Activated CD4-positive, alpha-beta T cell treated with anti-CD3 and anti-CD28 coated beads, Interleukin-2, amount 10 ng/mL, durations not matched to agents 7 days and 5 days (primary cell): Measurements from ENCODE around the gene PHACTR1. TPM values are rescaled to one million over a fixed set of nuclear protein-coding genes. Genes with fewer than 3 reads are reported as not detected.

Experiments
- CTCF ChIA-PET: fragments of 350-600 bp; sonication (Branson Sonifier 250); formaldehyde crosslinking; loops from one replicate; lab custom pipeline; 2021; ENCODE audit warnings: antibody characterized with exemption; lab: Charles Lee
- POLR2A ChIA-PET: fragments of 350-600 bp; sonication (Branson Sonifier 250); formaldehyde crosslinking; loops from one replicate; lab custom pipeline; 2021; ENCODE audit warnings: antibody characterized with exemption; lab: Charles Lee
- DNase-seq: peaks from one replicate; pipeline ENCODE4 v3.0.0-alpha.2; 2020
- H3K27ac Mint-ChIP-seq: one replicate; pipeline ENCODE4 v1.8.0; 2021; ENCODE audit warnings: mild to moderate bottlenecking, moderate library complexity, mixed read lengths
- H3K27me3 Mint-ChIP-seq: one replicate; pipeline ENCODE4 v1.8.0; 2021; ENCODE audit warnings: mixed read lengths
- H3K36me3 Mint-ChIP-seq: one replicate; pipeline ENCODE4 v1.8.0; 2021; ENCODE audit warnings: low read depth, mixed read lengths
- H3K4me1 Mint-ChIP-seq: one replicate; pipeline ENCODE4 v1.8.0; 2021; ENCODE audit warnings: mixed read lengths
- H3K4me3 Mint-ChIP-seq: one replicate; pipeline ENCODE4 v1.8.0; 2021; ENCODE audit warnings: mild to moderate bottlenecking, moderate library complexity, mixed read lengths
- H3K9me3 Mint-ChIP-seq: one replicate; pipeline ENCODE4 v1.8.0; 2021; ENCODE audit warnings: mixed read lengths
- total RNA-seq, 2 experiments: library from RNA; stranded (reverse); gene quantifications; one replicate each; pipeline ENCODE4 v1.2.3, GENCODE V29; 2021

PHACTR1 gene
- total RNA-seq, 2 experiments from 2014 or later = 0.19 to 0.32 TPM

DNA sequence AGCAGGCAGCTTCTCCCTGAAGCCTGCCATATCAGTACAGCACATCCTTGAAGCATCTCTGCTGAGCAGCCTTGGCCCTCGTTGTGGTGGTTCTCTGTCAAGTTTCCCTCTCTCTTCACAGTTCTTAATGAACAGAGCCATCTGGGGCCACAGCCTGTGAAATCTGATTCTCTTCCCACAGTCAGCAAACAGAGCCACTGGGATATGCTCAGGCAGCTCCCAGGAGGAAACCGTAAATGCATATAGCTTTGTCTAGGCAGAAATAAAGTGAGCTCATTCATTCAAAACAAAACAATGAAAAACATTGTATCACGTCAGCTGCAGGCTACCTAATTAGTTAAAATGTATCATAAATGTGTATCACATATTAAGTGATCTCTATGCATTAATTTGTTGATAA is 531.5 kb downstream of the PHACTR1 start:
- H3K27me3 Mint-ChIP-seq = no peaks in the 10 kb centered on the region
- no peak overlapping the region for H3K4me3 Mint-ChIP-seq
- H3K36me3 Mint-ChIP-seq = no peaks in the 10 kb centered on the region
- H3K4me1 Mint-ChIP-seq = no peaks in the 10 kb centered on the region
- CTCF ChIA-PET = interaction anchor here (1.4 to 1.9 kb wide), 2 partner anchors 12 to 21 kb away, joined by 3 to 5 read pairs; no protein-coding TSS in a partner anchor
- POLR2A ChIA-PET = no interaction called here
- no peak for DNase-seq
- H3K9me3 Mint-ChIP-seq = peaks cover 5% of the 10 kb centered on the region
- no peak overlapping the region for H3K27ac Mint-ChIP-seq

DNA sequence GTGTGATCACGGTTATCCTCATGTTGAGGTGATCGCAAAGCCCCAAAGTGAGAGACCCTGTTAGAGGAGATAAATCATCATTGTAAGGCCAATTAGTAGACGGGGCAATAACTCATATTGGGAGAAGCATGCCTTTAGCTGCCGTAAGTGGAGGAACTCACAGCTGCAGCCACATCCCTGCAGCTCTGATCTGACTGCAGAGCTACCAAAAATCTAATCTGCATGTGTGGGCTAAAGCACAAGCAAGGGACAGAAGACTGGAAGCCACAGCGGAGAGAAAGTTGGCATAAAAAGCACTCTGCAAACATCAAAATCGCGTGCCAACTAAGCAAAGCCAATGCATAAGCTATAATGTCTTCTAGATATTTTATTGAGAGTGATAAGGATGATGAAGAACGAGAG is 532.0 kb downstream of the PHACTR1 start:
- no peaks in the 10 kb centered on the region for H3K27me3 Mint-ChIP-seq
- peaks cover 5% of the 10 kb centered on the region for H3K9me3 Mint-ChIP-seq
- H3K36me3 Mint-ChIP-seq = no peaks in the 10 kb centered on the region
- DNase-seq = no peak
- ChIA-PET CTCF (interaction anchor here (1.4 to 1.9 kb wide), 2 partner anchors 13 to 20 kb away, joined by 3 to 5 read pairs; no protein-coding TSS in a partner anchor), POLR2A (no interaction called here)
- H3K4me3 Mint-ChIP-seq = no peak overlapping the region
- no peaks in the 10 kb centered on the region for H3K4me1 Mint-ChIP-seq
- no peak overlapping the region for H3K27ac Mint-ChIP-seq

- H3K9me3 Mint-ChIP-seq = peaks cover 1% of the 10 kb centered on the region
- no peak for DNase-seq
- H3K27ac Mint-ChIP-seq = no peak overlapping the region
- POLR2A ChIA-PET = no interaction called here
- no peak overlapping the region for H3K4me3 Mint-ChIP-seq
- H3K4me1 Mint-ChIP-seq = no peaks in the 10 kb centered on the region
- CTCF ChIA-PET = interaction anchor here (1.9 kb wide), 1 partner anchor 13 kb away, joined by 5 read pairs; no protein-coding TSS in a partner anchor
- H3K27me3 Mint-ChIP-seq = no peaks in the 10 kb centered on the region
- H3K36me3 Mint-ChIP-seq = no peaks in the 10 kb centered on the region
Measured at GRCh38 chr6:13248994-13249393, 532.4 kb downstream of the PHACTR1 start.

DNA sequence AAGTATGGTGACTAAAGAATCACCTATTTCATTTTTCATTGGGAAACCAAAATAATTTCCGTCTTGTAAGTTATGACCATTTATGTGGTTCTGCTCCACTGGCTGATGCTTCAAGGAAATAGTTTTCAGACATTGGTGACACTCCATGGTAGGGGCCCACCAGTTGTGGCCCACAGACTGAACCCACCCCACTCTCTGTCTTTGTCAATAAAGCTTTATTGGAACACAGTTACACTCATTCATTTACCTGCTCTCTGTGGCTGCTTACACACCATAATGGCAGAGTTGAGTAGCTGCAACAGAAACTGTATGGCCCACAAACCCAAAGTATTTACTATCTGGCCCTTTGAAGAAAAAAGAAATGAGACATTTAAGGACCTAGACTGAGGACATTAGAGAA is 533.2 kb downstream of the PHACTR1 start:
- CTCF ChIA-PET = interaction anchor here (1.1 kb wide), 1 partner anchor 258 kb away, joined by 3 read pairs; no protein-coding TSS in a partner anchor
- DNase-seq = no peak
- Mint-ChIP-seq H3K27me3 (no peaks in the 10 kb centered on the region), H3K4me3 (no peak overlapping the region), H3K9me3 (no peaks in the 10 kb centered on the region), H3K36me3 (no peaks in the 10 kb centered on the region), H3K4me1 (no peaks in the 10 kb centered on the region), H3K27ac (no peak overlapping the region)
- POLR2A ChIA-PET = no interaction called here

- Mint-ChIP-seq H3K27me3 (no peaks in the 10 kb centered on the region), H3K4me3 (no peak overlapping the region), H3K4me1 (no peaks in the 10 kb centered on the region), H3K27ac (no peak overlapping the region), H3K36me3 (no peaks in the 10 kb centered on the region), H3K9me3 (no peaks in the 10 kb centered on the region)
- CTCF ChIA-PET = interaction anchor here (0.9 to 1.1 kb wide), 2 partner anchors 13 to 259 kb away, joined by 3 read pairs; no protein-coding TSS in a partner anchor
- no peak for DNase-seq
- POLR2A ChIA-PET = no interaction called here
Measured at GRCh38 chr6:13250703-13251102, 534.1 kb downstream of the PHACTR1 start.

- no peak overlapping the region for H3K4me3 Mint-ChIP-seq
- POLR2A ChIA-PET = no interaction called here
- no peak for DNase-seq
- no peaks in the 10 kb centered on the region for H3K9me3 Mint-ChIP-seq
- no peak overlapping the region for H3K27ac Mint-ChIP-seq
- CTCF ChIA-PET = interaction anchor here (0.9 kb wide), 1 partner anchor 13 kb away, joined by 3 read pairs; no protein-coding TSS in a partner anchor
- no peaks in the 10 kb centered on the region for H3K36me3 Mint-ChIP-seq
- no peaks in the 10 kb centered on the region for H3K4me1 Mint-ChIP-seq
- H3K27me3 Mint-ChIP-seq = no peaks in the 10 kb centered on the region
Measured at GRCh38 chr6:13251242-13251641, 534.7 kb downstream of the PHACTR1 start.

GRCh38 chr6:13252790-13253189 is 536.2 kb downstream of the PHACTR1 start:
- POLR2A ChIA-PET = interaction anchor here (0.7 kb wide), 1 partner anchor 11 kb away, joined by 4 read pairs; no protein-coding TSS in a partner anchor
- H3K4me3 Mint-ChIP-seq = no peak overlapping the region
- H3K4me1 Mint-ChIP-seq = no peaks in the 10 kb centered on the region
- H3K9me3 Mint-ChIP-seq = no peaks in the 10 kb centered on the region
- no peaks in the 10 kb centered on the region for H3K36me3 Mint-ChIP-seq
- no peaks in the 10 kb centered on the region for H3K27me3 Mint-ChIP-seq
- no peak overlapping the region for H3K27ac Mint-ChIP-seq
- CTCF ChIA-PET = no interaction called here
- DNase-seq = no peak

DNA sequence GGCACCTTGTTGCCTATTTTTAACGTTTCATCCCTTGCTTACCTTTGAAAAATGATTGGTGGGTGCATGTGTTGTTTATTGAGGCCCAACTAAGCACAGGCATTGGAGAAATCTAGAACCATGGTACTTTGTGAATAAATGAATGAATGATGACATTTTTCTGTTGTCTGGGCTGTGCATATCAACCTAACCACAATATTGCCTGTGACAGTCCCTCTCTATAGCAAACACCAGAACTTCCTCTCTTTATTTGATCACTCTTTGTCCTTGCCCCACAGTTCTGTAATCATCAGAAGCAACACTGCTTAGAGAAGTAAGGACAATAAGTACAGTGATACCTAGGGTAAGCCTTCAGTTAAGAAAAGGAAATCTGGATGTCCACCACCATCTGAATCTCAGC is 536.7 kb downstream of the PHACTR1 start:
- H3K4me1 Mint-ChIP-seq = no peaks in the 10 kb centered on the region
- no peak overlapping the region for H3K27ac Mint-ChIP-seq
- ChIA-PET CTCF (no interaction called here), POLR2A (interaction anchor here (0.7 kb wide), 1 partner anchor 10 kb away, joined by 4 read pairs; no protein-coding TSS in a partner anchor)
- no peaks in the 10 kb centered on the region for H3K9me3 Mint-ChIP-seq
- no peak overlapping the region for H3K4me3 Mint-ChIP-seq
- no peak for DNase-seq
- H3K27me3 Mint-ChIP-seq = no peaks in the 10 kb centered on the region
- H3K36me3 Mint-ChIP-seq = no peaks in the 10 kb centered on the region

DNA sequence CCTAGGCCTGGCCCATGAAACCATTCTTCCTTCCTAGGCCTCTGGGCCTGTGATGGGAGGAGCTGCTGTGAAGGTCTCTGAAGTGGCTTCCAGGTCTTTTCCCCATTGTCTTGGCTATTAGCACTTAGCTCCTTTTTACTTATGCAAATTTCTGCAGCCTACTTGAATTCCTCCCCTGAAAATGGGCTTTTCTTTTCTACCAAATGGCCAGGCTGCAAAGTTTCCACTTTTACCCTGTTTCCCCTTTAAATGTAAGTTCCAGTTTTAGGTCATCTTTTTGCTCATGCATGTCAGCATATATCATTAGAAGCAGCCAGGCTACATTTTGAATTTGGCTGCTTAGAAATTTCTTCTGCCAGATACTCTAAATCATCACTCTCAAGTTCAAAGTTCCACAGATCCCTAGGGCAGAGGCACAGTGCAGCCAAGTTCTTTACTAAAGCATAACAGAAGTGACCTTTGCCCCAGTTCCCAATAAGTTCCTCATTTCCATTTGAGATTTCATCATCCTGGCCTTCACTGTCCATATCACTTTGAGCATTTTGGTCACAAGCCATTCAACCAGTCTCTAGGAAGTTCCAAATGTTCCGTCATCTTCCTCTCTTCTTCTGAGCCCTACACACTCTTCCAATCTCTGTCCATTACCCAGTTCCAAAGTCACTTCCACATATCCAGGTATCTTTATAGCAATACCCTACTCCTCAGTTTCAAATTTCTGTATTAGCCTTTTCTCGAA is 539.9 kb downstream of the PHACTR1 start:
- Mint-ChIP-seq H3K27me3 (no peaks in the 10 kb centered on the region), H3K4me1 (peaks cover under 1% of the 10 kb centered on the region), H3K27ac (no peak overlapping the region), H3K36me3 (no peaks in the 10 kb centered on the region), H3K4me3 (no peak overlapping the region), H3K9me3 (no peaks in the 10 kb centered on the region)
- CTCF ChIA-PET = no interaction called here
- no peak for DNase-seq
- POLR2A ChIA-PET = no interaction called here

DNA sequence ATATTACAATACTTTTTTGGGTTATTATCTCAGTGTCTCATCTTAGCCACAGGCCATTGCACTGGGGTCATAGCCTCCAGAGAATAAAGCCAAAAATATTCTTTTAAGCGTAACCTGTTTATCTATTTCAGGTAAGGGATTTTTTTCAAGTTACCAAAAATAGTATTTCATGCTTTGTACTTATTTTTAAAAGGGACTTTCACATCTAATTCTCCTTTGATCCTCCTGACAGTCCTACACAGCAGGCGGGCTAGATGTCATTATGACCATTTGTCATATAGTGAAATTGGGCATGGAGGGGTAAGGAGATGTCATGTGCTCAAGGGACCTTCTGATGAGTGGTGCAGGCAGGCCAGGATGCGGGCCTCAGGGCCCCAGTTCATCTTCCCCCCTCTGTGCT is 542.8 kb downstream of the PHACTR1 start:
- no peak overlapping the region for H3K27ac Mint-ChIP-seq
- ChIA-PET CTCF (no interaction called here), POLR2A (no interaction called here)
- no peak overlapping the region for H3K4me3 Mint-ChIP-seq
- H3K4me1 Mint-ChIP-seq = peaks cover 3% of the 10 kb centered on the region
- no peaks in the 10 kb centered on the region for H3K9me3 Mint-ChIP-seq
- no peaks in the 10 kb centered on the region for H3K27me3 Mint-ChIP-seq
- no peak for DNase-seq
- H3K36me3 Mint-ChIP-seq = no peaks in the 10 kb centered on the region

- no peaks in the 10 kb centered on the region for H3K27me3 Mint-ChIP-seq
- CTCF ChIA-PET = no interaction called here
- no peak overlapping the region for H3K4me3 Mint-ChIP-seq
- H3K36me3 Mint-ChIP-seq = no peaks in the 10 kb centered on the region
- H3K9me3 Mint-ChIP-seq = no peaks in the 10 kb centered on the region
- peaks cover 3% of the 10 kb centered on the region for H3K4me1 Mint-ChIP-seq
- H3K27ac Mint-ChIP-seq = no peak overlapping the region
- POLR2A ChIA-PET = no interaction called here
- no peak for DNase-seq
Measured at GRCh38 chr6:13260101-13260598, 543.6 kb downstream of the PHACTR1 start.

DNA sequence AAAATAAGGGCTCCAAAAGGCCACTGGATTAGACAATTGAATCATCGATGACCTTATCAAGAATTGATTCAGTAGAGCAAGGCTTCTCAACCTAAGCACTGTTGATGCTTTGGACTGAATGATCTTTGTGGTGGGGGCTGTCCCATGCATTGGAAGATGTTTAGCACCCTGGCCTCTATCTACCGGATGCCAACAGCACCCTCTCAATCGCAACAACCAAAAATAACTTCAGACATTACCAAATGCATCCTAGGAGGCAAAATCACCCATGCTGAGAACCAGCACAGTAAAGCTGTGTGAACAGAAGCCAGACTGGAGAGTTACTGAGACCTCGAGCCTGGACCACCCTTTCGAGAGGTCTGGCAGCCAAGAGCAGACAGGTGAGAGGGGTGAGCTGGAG is 544.3 kb downstream of the PHACTR1 start:
- Mint-ChIP-seq H3K27ac (no peak overlapping the region), H3K4me3 (no peak overlapping the region), H3K36me3 (no peaks in the 10 kb centered on the region), H3K4me1 (peaks cover 3% of the 10 kb centered on the region), H3K9me3 (no peaks in the 10 kb centered on the region), H3K27me3 (no peaks in the 10 kb centered on the region)
- ChIA-PET POLR2A (no interaction called here), CTCF (interaction anchor here (0.6 kb wide), 1 partner anchor 30 kb away, joined by 3 read pairs; no protein-coding TSS in a partner anchor)
- DNase-seq = no peak

DNA sequence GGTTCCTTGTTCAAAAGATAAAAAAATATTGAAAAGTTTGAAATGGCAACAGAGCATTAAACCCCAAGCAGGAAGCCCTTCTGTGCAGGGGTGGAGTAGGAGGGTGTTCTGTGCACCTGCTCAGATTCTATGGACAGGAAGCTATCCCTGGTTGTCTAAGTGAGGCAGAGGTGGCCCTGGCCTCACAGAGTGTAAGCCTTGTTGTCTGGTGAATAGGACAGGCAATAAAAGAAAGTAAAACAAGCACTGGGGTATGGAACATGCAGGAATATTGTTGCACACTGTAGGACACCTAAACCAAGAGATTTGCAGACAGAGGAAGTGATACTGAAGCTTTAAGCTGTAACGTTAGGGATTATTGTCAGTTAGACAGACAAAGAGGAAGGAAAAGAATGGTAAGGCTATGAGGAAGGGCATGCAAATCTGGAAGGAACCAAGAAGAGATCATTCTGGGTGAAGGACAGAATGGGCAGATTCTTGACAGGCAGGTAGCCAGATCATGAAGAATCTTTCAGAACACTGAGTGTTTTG is 545.0 kb downstream of the PHACTR1 start:
- no peaks in the 10 kb centered on the region for H3K9me3 Mint-ChIP-seq
- H3K27ac Mint-ChIP-seq = no peak overlapping the region
- no peaks in the 10 kb centered on the region for H3K36me3 Mint-ChIP-seq
- ChIA-PET CTCF (interaction anchor here (0.6 kb wide), 1 partner anchor 29 kb away, joined by 3 read pairs; no protein-coding TSS in a partner anchor), POLR2A (no interaction called here)
- no peak overlapping the region for H3K4me3 Mint-ChIP-seq
- H3K27me3 Mint-ChIP-seq = no peaks in the 10 kb centered on the region
- peaks cover 3% of the 10 kb centered on the region for H3K4me1 Mint-ChIP-seq
- peak; percentile 10 for DNase-seq
